HepG2 (cell line): Measurements from ENCODE around the gene LMAN2L. TPM values are rescaled to one million over a fixed set of nuclear protein-coding genes. Genes with fewer than 3 reads are reported as not detected.

ENCODE experiments used
- ATAC-seq: fragments of 200-7000 bp; cut with Tn5 transposase; 3 replicates; pipeline ENCODE4 v1.9.1; 2020; ENCODE audit warnings: mild to moderate bottlenecking, moderate library complexity
- BruUV-seq: library from RNA; stranded (reverse); fragments of 400-500 nt; replicated peaks from 2 replicates; lab custom pipeline; 2021; lab: Mats Ljungman, UMichigan
- CTCF ChIA-PET: fragments of 300-600 bp; formaldehyde crosslinking; extraction: SDS; loops from one replicate; lab custom pipeline; 2021; ENCODE audit warnings: low total read pairs, inconsistent platforms, low intra/inter-chr PET ratio; lab: Yijun Ruan, JAX
- POLR2A ChIA-PET: fragments of 350-600 bp; sonication (Branson Sonifier 250); formaldehyde crosslinking; loops from one replicate; lab custom pipeline; 2020; ENCODE audit warnings: antibody characterized with exemption, inconsistent platforms; lab: Yijun Ruan, JAX
- DNase-seq: peaks from one replicate; pipeline ENCODE4 v3.0.0-alpha.2; 2015; ENCODE audit warnings: low spot score
- FAIRE-seq: peaks from 3 replicates; lab custom pipeline; 2011; peaks lifted over from hg19 to GRCh38; lab: Jason Lieb, UNC
- H2AFZ ChIP-seq: one replicate; pipeline ENCODE4 v1.6.1; 2011; ENCODE audit warnings: low read length, inconsistent platforms
- H3K27ac ChIP-seq: fragments of 300-600 bp; 3 replicates; pipeline ENCODE4 v1.8.0; 2011; ENCODE audit warnings: mixed run types, mild to moderate bottlenecking, mixed read lengths, low read length, inconsistent platforms; ENCODE audit not compliant: insufficient read depth; ENCODE audit errors: extremely low read length
- H3K27me3 ChIP-seq, 2 experiments: fragments of 200-600 bp in 1 of 2; 2 replicates in 1 of 2; 3 replicates in 1 of 2; pipeline versions ENCODE4 v1.6.0 to v1.8.0; 2011; ENCODE audit warnings: low read length in 2 of 2, mild to moderate bottlenecking in 2 of 2, moderate library complexity in 2 of 2, inconsistent platforms in 1 of 2; ENCODE audit not compliant: insufficient read depth in 2 of 2, control insufficient read depth in 1 of 2
- H3K36me3 ChIP-seq, 2 experiments: fragments of 200-600 bp in 1 of 2; replicated peaks in 1 of 2; 2 replicates in 1 of 2; 3 replicates in 1 of 2; pipeline versions ENCODE4 v1.5.1 to v1.8.0; 2011; ENCODE audit warnings: low read length in 2 of 2, inconsistent platforms in 1 of 2; ENCODE audit not compliant: insufficient read depth in 2 of 2, control insufficient read depth in 1 of 2
- H3K4me1 ChIP-seq: 2 replicates; pipeline ENCODE4 v1.5.1; 2012; ENCODE audit warnings: low read length, inconsistent platforms; ENCODE audit not compliant: insufficient read depth
- H3K4me2 ChIP-seq: 2 replicates; pipeline ENCODE4 v1.6.0; 2011; ENCODE audit warnings: low read depth, low read length, inconsistent platforms
- H3K4me3 ChIP-seq, 3 experiments: fragments of 200-600 bp in 1 of 3; sonication (generic), shearing (Covaris generic) in 1 of 3; replicated peaks in 1 of 3; 2 replicates each; pipeline ENCODE4 v1.5.1; 2011 to 2016; ENCODE audit warnings: low read length in 3 of 3, inconsistent platforms in 2 of 3, low read depth in 2 of 3, mild to moderate bottlenecking in 2 of 3, control low read depth in 1 of 3, mixed read lengths in 1 of 3; ENCODE audit not compliant: insufficient read depth in 1 of 3
- H3K79me2 ChIP-seq: one replicate; pipeline ENCODE4 v1.6.1; 2011; ENCODE audit warnings: low read length, inconsistent platforms; ENCODE audit not compliant: insufficient read depth
- H3K9ac ChIP-seq: 2 replicates; pipeline ENCODE4 v1.6.0; 2011; ENCODE audit warnings: mild to moderate bottlenecking, low read depth, low read length, inconsistent platforms; ENCODE audit not compliant: insufficient read depth
- H3K9me3 ChIP-seq: 2 replicates; pipeline ENCODE4 v1.5.1; 2012; ENCODE audit warnings: mild to moderate bottlenecking, low read length
- H4K20me1 ChIP-seq: 2 replicates; pipeline ENCODE4 v1.6.0; 2011; ENCODE audit warnings: inconsistent platforms, mild to moderate bottlenecking, low read length, moderate library complexity; ENCODE audit not compliant: insufficient read depth
- ARID2 ChIP-seq: sonication (generic); formaldehyde crosslinking; IDR thresholded peaks from 2 replicates; pipeline ENCODE4 v1.8.1; 2022; ENCODE audit warnings: mild to moderate bottlenecking, missing genetic modification reagents, borderline replicate concordance
- JUN ChIP-seq: sonication (generic); formaldehyde crosslinking; IDR thresholded peaks from 2 replicates; pipeline ENCODE4 v1.4.0; 2020; ENCODE audit warnings: mild to moderate bottlenecking, missing genetic modification reagents
- KDM1A ChIP-seq: IDR thresholded peaks from 2 replicates; pipeline ENCODE4 v1.6.1; 2016; ENCODE audit warnings: missing compliant biosample characterization
- MIER3 ChIP-seq: IDR thresholded peaks from 2 replicates; pipeline ENCODE4 v1.6.1; 2016; ENCODE audit warnings: missing compliant biosample characterization, borderline replicate concordance
- NFYB ChIP-seq: sonication (generic); formaldehyde crosslinking; IDR thresholded peaks from 2 replicates; pipeline ENCODE4 v1.4.0; 2020; ENCODE audit warnings: missing genetic modification reagents
- RARG ChIP-seq: sonication (generic); formaldehyde crosslinking; IDR thresholded peaks from 2 replicates; pipeline ENCODE4 v1.4.0; 2020; ENCODE audit warnings: low read depth, mild to moderate bottlenecking, missing genetic modification reagents
- SP5 ChIP-seq: IDR thresholded peaks from 2 replicates; pipeline ENCODE4 v1.6.1; 2016; ENCODE audit warnings: low read depth, borderline replicate concordance
- TCF7 ChIP-seq: sonication (generic); IDR thresholded peaks from 2 replicates; pipeline ENCODE4 v1.6.1; 2016; ENCODE audit warnings: antibody characterized with exemption, low read depth
- TEAD2 ChIP-seq: sonication (generic); formaldehyde crosslinking; IDR thresholded peaks from 2 replicates; pipeline ENCODE4 v1.9.0; 2021; ENCODE audit warnings: missing genetic modification reagents
- ZBTB7B ChIP-seq: sonication (generic); formaldehyde crosslinking; IDR thresholded peaks from 2 replicates; pipeline ENCODE4 v1.4.0; 2020; ENCODE audit warnings: missing genetic modification reagents
- ZFP82 ChIP-seq: sonication (generic); formaldehyde crosslinking; IDR thresholded peaks from 2 replicates; pipeline ENCODE4 v1.5.1; 2020; ENCODE audit warnings: mild to moderate bottlenecking, missing genetic modification reagents, borderline replicate concordance
- ZNF121 ChIP-seq: sonication (generic); formaldehyde crosslinking; IDR thresholded peaks from 2 replicates; pipeline ENCODE4 v1.5.0; 2020; ENCODE audit warnings: mild to moderate bottlenecking, missing genetic modification reagents
- ZNF75D ChIP-seq: sonication (generic); formaldehyde crosslinking; IDR thresholded peaks from 2 replicates; pipeline ENCODE4 v1.8.1; 2023; ENCODE audit warnings: missing genetic modification reagents, mild to moderate bottlenecking, borderline replicate concordance
- ZNF781 ChIP-seq: sonication (generic); formaldehyde crosslinking; IDR thresholded peaks from 2 replicates; pipeline ENCODE4 v1.5.1; 2020; ENCODE audit warnings: borderline replicate concordance, mild to moderate bottlenecking, missing genetic modification reagents; ENCODE audit errors: not compliant biosample characterization
- WGBS: methylation state at CpG from one replicate; pipeline ENCODE4 v1.1.6; 2017; ENCODE audit warnings: low lambda C conversion rate; 5-methylcytosine and 5-hydroxymethylcytosine counted together
- in situ Hi-C: cut with HindIII; loops from 2 replicates; pipeline ENCODE4 v1.10.0; 2017; ENCODE audit warnings: low pct_unique_long_range_greater_than_20kb; ENCODE audit not compliant: extremely low pct_ligation_motif_present
- intact Hi-C: fragments of 100-400 bp; cut with micrococcal nuclease; formaldehyde crosslinking; loops from one replicate; pipeline ENCODE4 v1.10.0; 2022; ENCODE audit not compliant: unreplicated experiment
- polyA plus RNA-seq, 8 experiments: library from polyadenylated mRNA; depleted of rRNA in 3 of 8; stranded (reverse) in 7 of 8; unstranded in 1 of 8; fragments of >200 nt; fragmentation: Illumina TruSeq in 4 of 8; extraction: Trizol in 4 of 8; gene quantifications; 2 replicates each; pipeline versions ENCODE4 v1.2.1 to v1.2.3, GENCODE V29; 2011 to 2016; ENCODE audit warnings: low read depth in 4 of 8, missing spikeins in 1 of 8, mixed read lengths in 1 of 8; ENCODE audit not compliant: insufficient read depth in 1 of 8
- total RNA-seq, 5 experiments: library from RNA; depleted of rRNA; stranded (reverse); fragments of >200 nt; fragmentation: Illumina TruSeq; extraction: Trizol; gene quantifications; 2 replicates each; pipeline ENCODE4 v1.2.3, GENCODE V29; 2016; ENCODE audit warnings: low read depth in 1 of 5
- TF ChIP-seq, protein P1 (sequence below): sonication (generic); formaldehyde crosslinking; IDR thresholded peaks from 2 replicates; pipeline ENCODE4 v1.5.0; 2020; ENCODE audit warnings: mild to moderate bottlenecking, missing genetic modification reagents

Gene LMAN2L
- total and polyA plus RNA-seq, 2 of the 13 experiments (the other 11 are each of a cell fraction or from before 2014, with no cell fraction given): 39.1 to 57.9 TPM

DNA sequence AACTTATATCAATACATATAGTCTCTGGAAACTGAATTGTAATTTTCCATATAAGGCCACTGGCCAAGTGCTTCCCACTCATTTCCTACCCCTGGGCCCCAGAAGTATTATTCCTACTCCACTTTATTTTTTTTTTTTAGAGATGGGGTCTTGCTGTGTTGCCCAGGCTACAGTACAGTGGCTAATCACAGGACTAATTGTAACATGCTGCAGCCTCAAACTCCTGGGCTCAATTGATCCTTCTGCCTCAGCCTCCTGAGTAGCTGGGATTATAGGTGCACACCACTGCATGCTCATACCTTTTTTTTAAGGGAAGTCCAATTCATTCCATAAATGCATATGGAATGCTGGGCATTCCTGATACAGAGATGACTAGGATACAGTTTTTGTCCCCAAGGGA, 14.5 kb upstream of the LMAN2L start:
- Histone ChIP-seq H3K36me3 (no peaks in the 10 kb centered on the region), H3K79me2 (no peaks in the 10 kb centered on the region), H3K4me1 (peaks cover 12% of the 10 kb centered on the region), H3K4me3 (no peak overlapping the region), H3K9me3 (no peaks in the 10 kb centered on the region), H3K9ac (no peak overlapping the region), H3K27me3 (peaks cover 3 to 16% of the 10 kb centered on the region in 2 experiments; a peak in 3 of 5 replicates), H3K27ac (no peak overlapping the region), H2AFZ (no peak overlapping the region), H4K20me1 (no peaks in the 10 kb centered on the region)
- DNase-seq: no peak
- no peak for ATAC-seq
- in situ Hi-C loops: no loop called here
- POLR2A ChIA-PET: no interaction called here
- no peak for FAIRE-seq
- BruUV-seq: no TSS peak
- peak; percentile 65 for TF ChIP-seq ZNF121 (CRISPR knock-in tag)
- TF ChIP-seq, protein P1, sequence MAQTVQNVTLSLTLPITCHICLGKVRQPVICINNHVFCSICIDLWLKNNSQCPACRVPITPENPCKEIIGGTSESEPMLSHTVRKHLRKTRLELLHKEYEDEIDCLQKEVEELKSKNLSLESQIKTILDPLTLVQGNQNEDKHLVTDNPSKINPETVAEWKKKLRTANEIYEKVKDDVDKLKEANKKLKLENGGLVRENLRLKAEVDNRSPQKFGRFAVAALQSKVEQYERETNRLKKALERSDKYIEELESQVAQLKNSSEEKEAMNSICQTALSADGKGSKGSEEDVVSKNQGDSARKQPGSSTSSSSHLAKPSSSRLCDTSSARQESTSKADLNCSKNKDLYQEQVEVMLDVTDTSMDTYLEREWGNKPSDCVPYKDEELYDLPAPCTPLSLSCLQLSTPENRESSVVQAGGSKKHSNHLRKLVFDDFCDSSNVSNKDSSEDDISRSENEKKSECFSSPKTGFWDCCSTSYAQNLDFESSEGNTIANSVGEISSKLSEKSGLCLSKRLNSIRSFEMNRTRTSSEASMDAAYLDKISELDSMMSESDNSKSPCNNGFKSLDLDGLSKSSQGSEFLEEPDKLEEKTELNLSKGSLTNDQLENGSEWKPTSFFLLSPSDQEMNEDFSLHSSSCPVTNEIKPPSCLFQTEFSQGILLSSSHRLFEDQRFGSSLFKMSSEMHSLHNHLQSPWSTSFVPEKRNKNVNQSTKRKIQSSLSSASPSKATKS (CRISPR knock-in tag): no peak
- TF ChIP-seq, all 625 proteins: peak for 1
- intact Hi-C loops: no loop called here
- CTCF ChIA-PET: no interaction called here
- no peak overlapping the region for H3K4me2 ChIP-seq

DNA sequence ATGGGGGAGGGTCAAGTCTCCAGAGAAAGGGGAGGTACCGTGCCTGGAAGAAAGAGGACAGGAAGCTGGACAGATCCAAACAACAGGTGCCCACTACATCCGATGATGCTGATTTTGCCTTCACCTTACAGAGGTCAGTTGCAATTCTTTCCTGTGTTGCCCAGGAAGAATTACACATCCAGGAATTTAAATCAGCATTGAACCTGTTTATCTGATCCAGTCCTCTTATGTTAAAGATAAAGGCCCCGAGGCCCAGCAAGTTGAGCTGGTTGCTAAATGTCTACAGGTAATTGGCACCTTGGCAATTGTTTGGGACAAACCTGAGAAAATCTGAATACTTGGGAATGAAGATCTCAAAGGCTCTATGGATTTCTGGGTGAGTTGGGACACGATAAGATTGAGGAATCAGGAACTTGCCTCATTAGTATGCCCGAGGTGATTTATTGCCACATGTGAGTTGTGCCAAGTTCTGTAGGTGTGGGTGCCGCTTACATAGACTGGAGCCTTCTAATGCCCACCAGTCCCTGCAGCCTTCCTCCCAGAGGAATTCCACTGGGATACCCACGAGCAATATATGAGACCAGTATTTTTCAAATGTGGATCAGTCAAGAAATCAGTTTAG, 13.9 kb upstream of the LMAN2L start:
- ATAC-seq (no peak), FAIRE-seq (no peak)
- no peak overlapping the region for H3K9ac ChIP-seq
- no peaks in the 10 kb centered on the region for H4K20me1 ChIP-seq
- in situ Hi-C loops: no loop called here
- no peaks in the 10 kb centered on the region for H3K9me3 ChIP-seq
- peaks cover 3 to 16% of the 10 kb centered on the region in 2 experiments; a peak in 3 of 5 replicates for H3K27me3 ChIP-seq
- POLR2A ChIA-PET: no interaction called here
- no peak for TF ChIP-seq TEAD2 (CRISPR knock-in tag)
- TF ChIP-seq ZNF75D (CRISPR knock-in tag): no peak
- no peak for TF ChIP-seq NFYB (CRISPR knock-in tag)
- no peak for TF ChIP-seq ZFP82
- TF ChIP-seq JUN (CRISPR knock-in tag): no peak
- no peak for TF ChIP-seq ZNF781 (CRISPR knock-in tag)
- no peak for TF ChIP-seq TCF7
- TF ChIP-seq ZBTB7B (CRISPR knock-in tag): no peak
- no peak for TF ChIP-seq KDM1A
- TF ChIP-seq MIER3: no peak
- TF ChIP-seq ARID2 (CRISPR knock-in tag): no peak
- no peak for TF ChIP-seq SP5 (CRISPR knock-in tag)
- TF ChIP-seq RARG (CRISPR knock-in tag): no peak
- TF ChIP-seq, all 625 proteins: peak for 0
- peaks cover 10% of the 10 kb centered on the region for H3K4me1 ChIP-seq
- no peaks in the 10 kb centered on the region for H3K36me3 ChIP-seq
- no peak overlapping the region for H3K27ac ChIP-seq
- no peak overlapping the region for H3K4me2 ChIP-seq
- no peaks in the 10 kb centered on the region for H3K79me2 ChIP-seq
- 30% methylated on average over 7 of the region's 7 CpGs for WGBS
- DNase-seq: no peak
- BruUV-seq: no TSS peak
- CTCF ChIA-PET: no interaction called here
- intact Hi-C loops: no loop called here
- no peak overlapping the region for H3K4me3 ChIP-seq
- H2AFZ ChIP-seq: no peak overlapping the region
